ENCODE measurements around the gene FXN.

DNA sequence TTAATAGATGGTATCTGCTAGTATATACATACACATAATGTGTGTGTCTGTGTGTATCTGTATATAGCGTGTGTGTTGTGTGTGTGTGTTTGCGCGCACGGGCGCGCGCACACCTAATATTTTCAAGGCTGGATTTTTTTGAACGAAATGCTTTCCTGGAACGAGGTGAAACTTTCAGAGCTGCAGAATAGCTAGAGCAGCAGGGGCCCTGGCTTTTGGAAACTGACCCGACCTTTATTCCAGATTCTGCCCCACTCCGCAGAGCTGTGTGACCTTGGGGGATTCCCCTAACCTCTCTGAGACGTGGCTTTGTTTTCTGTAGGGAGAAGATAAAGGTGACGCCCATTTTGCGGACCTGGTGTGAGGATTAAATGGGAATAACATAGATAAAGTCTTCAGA is 757 bp downstream of the FXN start:
- TF ChIP-seq, protein P1, sequence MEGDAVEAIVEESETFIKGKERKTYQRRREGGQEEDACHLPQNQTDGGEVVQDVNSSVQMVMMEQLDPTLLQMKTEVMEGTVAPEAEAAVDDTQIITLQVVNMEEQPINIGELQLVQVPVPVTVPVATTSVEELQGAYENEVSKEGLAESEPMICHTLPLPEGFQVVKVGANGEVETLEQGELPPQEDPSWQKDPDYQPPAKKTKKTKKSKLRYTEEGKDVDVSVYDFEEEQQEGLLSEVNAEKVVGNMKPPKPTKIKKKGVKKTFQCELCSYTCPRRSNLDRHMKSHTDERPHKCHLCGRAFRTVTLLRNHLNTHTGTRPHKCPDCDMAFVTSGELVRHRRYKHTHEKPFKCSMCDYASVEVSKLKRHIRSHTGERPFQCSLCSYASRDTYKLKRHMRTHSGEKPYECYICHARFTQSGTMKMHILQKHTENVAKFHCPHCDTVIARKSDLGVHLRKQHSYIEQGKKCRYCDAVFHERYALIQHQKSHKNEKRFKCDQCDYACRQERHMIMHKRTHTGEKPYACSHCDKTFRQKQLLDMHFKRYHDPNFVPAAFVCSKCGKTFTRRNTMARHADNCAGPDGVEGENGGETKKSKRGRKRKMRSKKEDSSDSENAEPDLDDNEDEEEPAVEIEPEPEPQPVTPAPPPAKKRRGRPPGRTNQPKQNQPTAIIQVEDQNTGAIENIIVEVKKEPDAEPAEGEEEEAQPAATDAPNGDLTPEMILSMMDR (IDR thresholded peaks at IDR 0.05; ENCODE audit: low read length): no peak
- TF ChIP-seq EZH2 (IDR thresholded peaks at IDR 0.05; ENCODE audit: borderline replicate concordance, low read length): no peak
